Measurements from ENCODE around the gene GRIN2A. TPM values are rescaled to one million over a fixed set of nuclear protein-coding genes. Genes with fewer than 3 reads are reported as not detected.

Gene GRIN2A
- total and polyA plus RNA-seq, 2 donors (not counting 3 experiments of a cell fraction or from before 2014, with no cell fraction given), result not detected

DNA sequence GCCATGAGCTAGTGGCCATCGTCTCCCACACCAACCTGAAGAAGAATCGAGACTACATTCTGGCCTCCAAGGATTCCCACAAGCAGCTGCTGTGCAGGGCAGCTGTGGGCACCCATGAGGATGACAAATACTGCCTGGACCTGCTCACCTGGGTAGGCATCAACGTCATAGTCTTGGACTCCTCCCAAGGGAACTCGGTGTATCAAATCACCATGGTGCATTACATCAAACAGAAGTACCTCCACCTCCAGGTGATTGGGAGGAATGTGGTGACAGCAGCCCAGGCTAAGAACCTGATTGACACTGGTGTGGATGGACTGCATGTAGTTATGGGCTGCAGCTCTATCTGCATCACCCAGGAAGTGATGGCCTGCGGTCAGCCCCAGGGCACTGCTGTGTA is 70.2 kb downstream of the GRIN2A start:
- H3K9me3 ChIP-seq (replicated peaks; ENCODE audit: control insufficient read depth, insufficient read depth, low read length), result peaks cover 4% of the 10 kb centered on the region
- H3K9ac ChIP-seq (replicated peaks; ENCODE audit: extremely low read depth, insufficient read depth, low read length), result no peak overlapping the region
- no TSS peak for BruUV-seq (replicated peaks)
- TF ChIP-seq POLR2A (IDR thresholded peaks at IDR 0.05; ENCODE audit: low read depth, low read length) (no peak), EZH2 (IDR thresholded peaks at IDR 0.05; ENCODE audit: borderline replicate concordance, low read depth, low read length, severe bottlenecking) (no peak), GATA2 (IDR thresholded peaks at IDR 0.05; ENCODE audit: insufficient read depth, insufficient read length, low read depth, low read length) (no peak), FOS (IDR thresholded peaks at IDR 0.05; ENCODE audit: borderline replicate concordance, insufficient read depth, low read length) (no peak), POLR2AphosphoS5 (IDR thresholded peaks at IDR 0.05; ENCODE audit: insufficient read depth, low read depth, low read length) (no peak)
- TF ChIP-seq, protein P1, sequence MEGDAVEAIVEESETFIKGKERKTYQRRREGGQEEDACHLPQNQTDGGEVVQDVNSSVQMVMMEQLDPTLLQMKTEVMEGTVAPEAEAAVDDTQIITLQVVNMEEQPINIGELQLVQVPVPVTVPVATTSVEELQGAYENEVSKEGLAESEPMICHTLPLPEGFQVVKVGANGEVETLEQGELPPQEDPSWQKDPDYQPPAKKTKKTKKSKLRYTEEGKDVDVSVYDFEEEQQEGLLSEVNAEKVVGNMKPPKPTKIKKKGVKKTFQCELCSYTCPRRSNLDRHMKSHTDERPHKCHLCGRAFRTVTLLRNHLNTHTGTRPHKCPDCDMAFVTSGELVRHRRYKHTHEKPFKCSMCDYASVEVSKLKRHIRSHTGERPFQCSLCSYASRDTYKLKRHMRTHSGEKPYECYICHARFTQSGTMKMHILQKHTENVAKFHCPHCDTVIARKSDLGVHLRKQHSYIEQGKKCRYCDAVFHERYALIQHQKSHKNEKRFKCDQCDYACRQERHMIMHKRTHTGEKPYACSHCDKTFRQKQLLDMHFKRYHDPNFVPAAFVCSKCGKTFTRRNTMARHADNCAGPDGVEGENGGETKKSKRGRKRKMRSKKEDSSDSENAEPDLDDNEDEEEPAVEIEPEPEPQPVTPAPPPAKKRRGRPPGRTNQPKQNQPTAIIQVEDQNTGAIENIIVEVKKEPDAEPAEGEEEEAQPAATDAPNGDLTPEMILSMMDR (IDR thresholded peaks at IDR 0.05; ENCODE audit: extremely low read depth in 1 of 2, insufficient read depth in 1 of 2, low read depth in 1 of 2, low read length in 2 of 2), result no peak
- TF ChIP-seq, protein P2, sequence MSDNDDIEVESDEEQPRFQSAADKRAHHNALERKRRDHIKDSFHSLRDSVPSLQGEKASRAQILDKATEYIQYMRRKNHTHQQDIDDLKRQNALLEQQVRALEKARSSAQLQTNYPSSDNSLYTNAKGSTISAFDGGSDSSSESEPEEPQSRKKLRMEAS (IDR thresholded peaks at IDR 0.05; ENCODE audit: insufficient read depth, insufficient read length), result no peak
- no peak overlapping the region for H2AFZ ChIP-seq (ENCODE audit: low read depth, low read length)
- intact Hi-C loops (cut with micrococcal nuclease), result no loop called here
- H3K27me3 ChIP-seq (ENCODE audit: control insufficient read depth in 2 of 2, insufficient read depth in 2 of 2, low read length in 2 of 2), result no peaks in the 10 kb centered on the region
- no peaks in the 10 kb centered on the region for H4K20me1 ChIP-seq (replicated peaks; ENCODE audit: control insufficient read depth, extremely low read depth, insufficient read depth, low read length)
- H3K4me3 ChIP-seq (replicated peaks in 1 of 3; ENCODE audit: insufficient read depth in 1 of 3, low read depth in 1 of 3, low read length in 3 of 3), result no peak overlapping the region
- dilution Hi-C loops (cut with MboI; ENCODE audit: extremely low pct_ligation_motif_present, low sequenced_read_pairs), result no loop called here
- ChIA-PET POLR2A (no interaction called here), CTCF (no interaction called here)
- H3K9me1 ChIP-seq (replicated peaks; ENCODE audit: control insufficient read depth, extremely low read depth, insufficient read depth, low read length), result no peaks in the 10 kb centered on the region
- no peaks in the 10 kb centered on the region for H3K36me3 ChIP-seq (ENCODE audit: control insufficient read depth in 2 of 2, extremely low read depth in 1 of 2, insufficient read depth in 2 of 2, low read length in 2 of 2)
- DNase-seq (ENCODE audit: low read depth, low spot score) (no peak), FAIRE-seq (no peak)
- no peaks in the 10 kb centered on the region for H3K79me2 ChIP-seq (ENCODE audit: control insufficient read depth, insufficient read depth, low read length)
- H3K27ac ChIP-seq (ENCODE audit: insufficient read depth, low read depth, low read length), result no peak overlapping the region
- H3K4me1 ChIP-seq (ENCODE audit: control insufficient read depth, extremely low read depth, insufficient read depth, low read length), result no peaks in the 10 kb centered on the region
- H3K4me2 ChIP-seq (ENCODE audit: insufficient read depth, low read length), result no peak overlapping the region
